Astrocyte (in vitro differentiated cells and primary cell): ENCODE measurements around the gene ANKS1A. TPM values are rescaled to one million over a fixed set of nuclear protein-coding genes. Genes with fewer than 3 reads are reported as not detected.
"Not testable (repeated sequence)": the region's sequence is repeated elsewhere in the genome, so short reads cannot be mapped to it uniquely, and the experiment has no call there.

Experiments used
- DNase-seq: peaks from one replicate; pipeline ENCODE4 v3.0.0-alpha.2; 2010; ENCODE audit warnings: low read depth
- FAIRE-seq: peaks from 2 replicates; lab custom pipeline; 2011; peaks lifted over from hg19 to GRCh38; lab: Jason Lieb, UNC
- H2AFZ ChIP-seq: 2 replicates; pipeline ENCODE4 v1.6.0; 2012; ENCODE audit warnings: low read depth, low read length, inconsistent platforms
- H3K27ac ChIP-seq: 2 replicates; pipeline ENCODE4 v1.5.1; 2011; ENCODE audit warnings: low read depth, low read length, inconsistent platforms
- H3K27me3 ChIP-seq: 2 replicates; pipeline ENCODE4 v1.6.0; 2011; ENCODE audit warnings: low read length, inconsistent platforms; ENCODE audit not compliant: insufficient read depth
- H3K36me3 ChIP-seq: 2 replicates; pipeline ENCODE4 v1.5.1; 2011; ENCODE audit warnings: low read length, inconsistent platforms; ENCODE audit not compliant: insufficient read depth
- H3K4me1 ChIP-seq: 2 replicates; pipeline ENCODE4 v1.5.1; 2011; ENCODE audit warnings: low read length, inconsistent platforms; ENCODE audit not compliant: insufficient read depth
- H3K4me2 ChIP-seq: 2 replicates; pipeline ENCODE4 v1.6.0; 2012; ENCODE audit warnings: low read length, inconsistent platforms
- H3K4me3 ChIP-seq: 2 replicates; pipeline ENCODE4 v1.5.1; 2011; ENCODE audit warnings: low read depth, mild to moderate bottlenecking, low read length, inconsistent platforms; ENCODE audit not compliant: insufficient read depth
- H3K79me2 ChIP-seq: 2 replicates; pipeline ENCODE4 v1.6.0; 2012; ENCODE audit warnings: mild to moderate bottlenecking, low read length, inconsistent platforms; ENCODE audit not compliant: insufficient read depth
- H3K9ac ChIP-seq: 2 replicates; pipeline ENCODE4 v1.6.0; 2012; ENCODE audit warnings: mild to moderate bottlenecking, low read length, inconsistent platforms
- H3K9me3 ChIP-seq: 2 replicates; pipeline ENCODE4 v1.5.1; 2012; ENCODE audit warnings: low read depth, mild to moderate bottlenecking, low read length, inconsistent platforms; ENCODE audit not compliant: insufficient read depth
- H4K20me1 ChIP-seq: 2 replicates; pipeline ENCODE4 v1.6.0; 2012; ENCODE audit warnings: low read length, inconsistent platforms; ENCODE audit not compliant: insufficient read depth
- H3K27ac Mint-ChIP-seq: one replicate; pipeline ENCODE4 v1.8.0; 2021; ENCODE audit warnings: mild to moderate bottlenecking, mixed read lengths; ENCODE audit not compliant: unreplicated experiment
- H3K27me3 Mint-ChIP-seq: one replicate; pipeline ENCODE4 v1.8.0; 2021; ENCODE audit warnings: low read depth, mixed read lengths; ENCODE audit not compliant: unreplicated experiment
- H3K36me3 Mint-ChIP-seq: one replicate; pipeline ENCODE4 v1.8.0; 2021; ENCODE audit warnings: low read depth, mixed read lengths; ENCODE audit not compliant: unreplicated experiment
- H3K4me1 Mint-ChIP-seq: one replicate; pipeline ENCODE4 v1.8.0; 2021; ENCODE audit warnings: low read depth, mixed read lengths; ENCODE audit not compliant: unreplicated experiment
- H3K4me3 Mint-ChIP-seq: one replicate; pipeline ENCODE4 v1.8.0; 2021; ENCODE audit warnings: mild to moderate bottlenecking, moderate library complexity, mixed read lengths; ENCODE audit not compliant: unreplicated experiment
- H3K9me3 Mint-ChIP-seq: one replicate; pipeline ENCODE4 v1.8.0; 2021; ENCODE audit warnings: mild to moderate bottlenecking, mixed read lengths; ENCODE audit not compliant: unreplicated experiment
- CTCF ChIP-seq: IDR thresholded peaks from 2 replicates; pipeline ENCODE4 v1.5.1; 2011; ENCODE audit warnings: low read depth, mild to moderate bottlenecking, inconsistent platforms, low read length, moderate library complexity; ENCODE audit not compliant: insufficient read depth
- EZH2 ChIP-seq: IDR thresholded peaks from 2 replicates; pipeline ENCODE4 v1.6.1; 2012; ENCODE audit warnings: mild to moderate bottlenecking, low read length, inconsistent platforms; ENCODE audit not compliant: insufficient read depth
- total RNA-seq: library from RNA; stranded (reverse); gene quantifications from 2 replicates; pipeline ENCODE4 v1.2.1, GENCODE V29; 2021

Gene ANKS1A
- total RNA-seq, 1 donor from 2014 or later: 18.0 TPM

GRCh38 chr6:35128042-35128441 is 239.0 kb downstream of the ANKS1A start:
- Histone ChIP-seq H3K27ac (no peak overlapping the region), H3K36me3 (no peaks in the 10 kb centered on the region), H3K27me3 (peaks cover 2% of the 10 kb centered on the region), H2AFZ (no peak overlapping the region), H3K4me3 (no peak overlapping the region), H3K9ac (no peak overlapping the region), H3K4me2 (no peak overlapping the region), H4K20me1 (no peaks in the 10 kb centered on the region), H3K79me2 (no peaks in the 10 kb centered on the region), H3K4me1 (no peaks in the 10 kb centered on the region), H3K9me3 (no peaks in the 10 kb centered on the region)
- Mint-ChIP-seq H3K27ac (no peak overlapping the region), H3K4me1 (no peaks in the 10 kb centered on the region), H3K9me3 (no peaks in the 10 kb centered on the region), H3K27me3 (peaks cover 4% of the 10 kb centered on the region), H3K4me3 (no peak overlapping the region), H3K36me3 (no peaks in the 10 kb centered on the region)
- DNase-seq (no peak), FAIRE-seq (no peak)
- TF ChIP-seq EZH2 (no peak), CTCF (no peak)

GRCh38 chr6:35128496-35128895 is 239.4 kb downstream of the ANKS1A start:
- DNase-seq (peak; percentile 43), FAIRE-seq (no peak)
- H3K4me1 Mint-ChIP-seq: no peaks in the 10 kb centered on the region
- no peaks in the 10 kb centered on the region for H3K4me1 ChIP-seq
- H3K9me3 Mint-ChIP-seq: no peaks in the 10 kb centered on the region
- no peaks in the 10 kb centered on the region for H3K36me3 ChIP-seq
- no peaks in the 10 kb centered on the region for H3K9me3 ChIP-seq
- no peaks in the 10 kb centered on the region for H4K20me1 ChIP-seq
- H3K36me3 Mint-ChIP-seq: no peaks in the 10 kb centered on the region
- H3K27me3 Mint-ChIP-seq: peaks cover 4% of the 10 kb centered on the region
- H2AFZ ChIP-seq: no peak overlapping the region
- H3K9ac ChIP-seq: no peak overlapping the region
- TF ChIP-seq CTCF: no peak
- no peak for TF ChIP-seq EZH2
- H3K4me3 ChIP-seq: no peak overlapping the region
- H3K79me2 ChIP-seq: no peaks in the 10 kb centered on the region
- H3K27ac Mint-ChIP-seq: no peak overlapping the region
- H3K4me3 Mint-ChIP-seq: no peak overlapping the region
- H3K27me3 ChIP-seq: peaks cover 2% of the 10 kb centered on the region
- H3K27ac ChIP-seq: no peak overlapping the region
- no peak overlapping the region for H3K4me2 ChIP-seq

GRCh38 chr6:35136185-35136584 is 247.1 kb downstream of the ANKS1A start:
- no peak overlapping the region for H3K27ac ChIP-seq
- no peaks in the 10 kb centered on the region for H3K9me3 ChIP-seq
- Mint-ChIP-seq H3K4me3 (no peak overlapping the region), H3K36me3 (no peaks in the 10 kb centered on the region), H3K27ac (no peak overlapping the region), H3K9me3 (no peaks in the 10 kb centered on the region), H3K27me3 (peaks cover 4% of the 10 kb centered on the region), H3K4me1 (no peaks in the 10 kb centered on the region)
- H3K4me3 ChIP-seq: no peak overlapping the region
- FAIRE-seq: no peak
- TF ChIP-seq CTCF (no peak), EZH2 (no peak)
- H4K20me1 ChIP-seq: no peaks in the 10 kb centered on the region
- H3K36me3 ChIP-seq: no peaks in the 10 kb centered on the region
- no peaks in the 10 kb centered on the region for H3K4me1 ChIP-seq
- no peak overlapping the region for H3K4me2 ChIP-seq
- H3K9ac ChIP-seq: no peak overlapping the region
- no peaks in the 10 kb centered on the region for H3K27me3 ChIP-seq
- DNase-seq: no peak
- no peak overlapping the region for H2AFZ ChIP-seq
- no peaks in the 10 kb centered on the region for H3K79me2 ChIP-seq

GRCh38 chr6:35138191-35138590 is 249.1 kb downstream of the ANKS1A start:
- H3K4me1 Mint-ChIP-seq, FAIRE-seq, H4K20me1 ChIP-seq, H3K4me2 ChIP-seq, H3K36me3 Mint-ChIP-seq, H3K27me3 Mint-ChIP-seq, H3K27ac Mint-ChIP-seq, H3K27ac ChIP-seq, H3K9me3 Mint-ChIP-seq, DNase-seq, H3K27me3 ChIP-seq, H3K4me3 ChIP-seq, H3K36me3 ChIP-seq, H3K9me3 ChIP-seq, H3K4me3 Mint-ChIP-seq, H2AFZ ChIP-seq, H3K79me2 ChIP-seq, H3K4me1 ChIP-seq, H3K9ac ChIP-seq: not testable (repeated sequence)
